Gastrocnemius medialis (tissue), 4 donors: ENCODE measurements around the gene PTGFRN.

Experiments used
- POLR2A ChIP-seq, 2 donors: fragments of 450-650 bp; IDR thresholded peaks; one replicate each; pipeline ENCODE4 v1.6.1; 2017; ENCODE audit warnings: antibody characterized with exemption in 2 of 2, mild to moderate bottlenecking in 2 of 2, moderate library complexity in 2 of 2
- TF ChIP-seq, protein P1 (sequence below), 5 experiments: fragments of 450-650 bp in 3 of 5; fragments of 200-600 bp in 2 of 5; sonication (generic) in 2 of 5; IDR thresholded peaks in 4 of 5; conservative IDR thresholded peaks in 1 of 5; 1 replicate in 4 of 5; 2 replicates in 1 of 5; pipeline ENCODE4 v1.5.1; 2016 to 2019; ENCODE audit warnings: antibody characterized with exemption in 5 of 5, mild to moderate bottlenecking in 3 of 5, moderate library complexity in 3 of 5

DNA sequence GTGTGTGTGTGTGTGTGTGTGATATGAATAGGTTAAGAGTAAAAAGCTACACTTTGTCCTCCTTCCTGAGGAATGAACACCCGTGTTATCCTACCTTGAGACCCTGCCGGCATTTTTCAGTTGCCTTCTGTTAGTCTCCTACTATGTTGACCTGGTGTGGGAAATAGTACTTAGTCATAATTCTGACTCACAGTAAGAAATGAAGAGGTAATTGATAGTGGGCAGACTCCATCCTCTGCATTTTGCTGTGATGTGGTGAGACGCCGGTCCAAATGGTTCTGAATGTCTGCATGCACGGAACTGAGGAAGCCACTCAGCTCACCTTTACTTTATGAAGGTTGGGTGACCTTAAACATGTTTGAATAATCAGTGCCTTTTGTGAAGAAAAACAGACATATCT is 104.5 kb downstream of the PTGFRN start:
- no peak for TF ChIP-seq POLR2A (IDR thresholded peaks at IDR 0.05)
- TF ChIP-seq, protein P1, sequence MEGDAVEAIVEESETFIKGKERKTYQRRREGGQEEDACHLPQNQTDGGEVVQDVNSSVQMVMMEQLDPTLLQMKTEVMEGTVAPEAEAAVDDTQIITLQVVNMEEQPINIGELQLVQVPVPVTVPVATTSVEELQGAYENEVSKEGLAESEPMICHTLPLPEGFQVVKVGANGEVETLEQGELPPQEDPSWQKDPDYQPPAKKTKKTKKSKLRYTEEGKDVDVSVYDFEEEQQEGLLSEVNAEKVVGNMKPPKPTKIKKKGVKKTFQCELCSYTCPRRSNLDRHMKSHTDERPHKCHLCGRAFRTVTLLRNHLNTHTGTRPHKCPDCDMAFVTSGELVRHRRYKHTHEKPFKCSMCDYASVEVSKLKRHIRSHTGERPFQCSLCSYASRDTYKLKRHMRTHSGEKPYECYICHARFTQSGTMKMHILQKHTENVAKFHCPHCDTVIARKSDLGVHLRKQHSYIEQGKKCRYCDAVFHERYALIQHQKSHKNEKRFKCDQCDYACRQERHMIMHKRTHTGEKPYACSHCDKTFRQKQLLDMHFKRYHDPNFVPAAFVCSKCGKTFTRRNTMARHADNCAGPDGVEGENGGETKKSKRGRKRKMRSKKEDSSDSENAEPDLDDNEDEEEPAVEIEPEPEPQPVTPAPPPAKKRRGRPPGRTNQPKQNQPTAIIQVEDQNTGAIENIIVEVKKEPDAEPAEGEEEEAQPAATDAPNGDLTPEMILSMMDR (IDR thresholded peaks at IDR 0.05 in 4 of 5, conservative IDR thresholded peaks at IDR 0.05 in 1 of 5): no peak
